ENCODE data around the gene PRRT2. TPM values are rescaled to one million over a fixed set of nuclear protein-coding genes. Genes with fewer than 3 reads are reported as not detected.
"Not testable (repeated sequence)": the region's sequence is repeated elsewhere in the genome, so short reads cannot be mapped to it uniquely, and the experiment has no call there.

Gene PRRT2
- total RNA-seq, 1 donor from 2014 or later, result 0.35 TPM

- DNase-seq (ENCODE audit: low read depth), result no peak
Observed at GRCh38 chr16:29826342-29826695, 14.3 kb downstream of the PRRT2 start.

GRCh38 chr16:29830774-29831173, 18.8 kb downstream of the PRRT2 start:
- DNase-seq (ENCODE audit: low read depth), result no peak
- H3K4me3 ChIP-seq (ENCODE audit: low read depth, low read length), result no peak overlapping the region
- TF ChIP-seq, protein P1, sequence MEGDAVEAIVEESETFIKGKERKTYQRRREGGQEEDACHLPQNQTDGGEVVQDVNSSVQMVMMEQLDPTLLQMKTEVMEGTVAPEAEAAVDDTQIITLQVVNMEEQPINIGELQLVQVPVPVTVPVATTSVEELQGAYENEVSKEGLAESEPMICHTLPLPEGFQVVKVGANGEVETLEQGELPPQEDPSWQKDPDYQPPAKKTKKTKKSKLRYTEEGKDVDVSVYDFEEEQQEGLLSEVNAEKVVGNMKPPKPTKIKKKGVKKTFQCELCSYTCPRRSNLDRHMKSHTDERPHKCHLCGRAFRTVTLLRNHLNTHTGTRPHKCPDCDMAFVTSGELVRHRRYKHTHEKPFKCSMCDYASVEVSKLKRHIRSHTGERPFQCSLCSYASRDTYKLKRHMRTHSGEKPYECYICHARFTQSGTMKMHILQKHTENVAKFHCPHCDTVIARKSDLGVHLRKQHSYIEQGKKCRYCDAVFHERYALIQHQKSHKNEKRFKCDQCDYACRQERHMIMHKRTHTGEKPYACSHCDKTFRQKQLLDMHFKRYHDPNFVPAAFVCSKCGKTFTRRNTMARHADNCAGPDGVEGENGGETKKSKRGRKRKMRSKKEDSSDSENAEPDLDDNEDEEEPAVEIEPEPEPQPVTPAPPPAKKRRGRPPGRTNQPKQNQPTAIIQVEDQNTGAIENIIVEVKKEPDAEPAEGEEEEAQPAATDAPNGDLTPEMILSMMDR (conservative IDR thresholded peaks at IDR 0.05; ENCODE audit: low read depth, low read length), result no peak

More at GRCh38 chr16:29826342-29826695, 14.3 kb downstream of the PRRT2 start:
- TF ChIP-seq, protein P1 (conservative IDR thresholded peaks at IDR 0.05; ENCODE audit: low read depth, low read length), result no peak
- no peak overlapping the region for H3K4me3 ChIP-seq (ENCODE audit: low read depth, low read length)

GRCh38 chr16:29831490-29831889, 19.5 kb downstream of the PRRT2 start:
- H3K4me3 ChIP-seq (ENCODE audit: low read depth, low read length), result no peak overlapping the region
- TF ChIP-seq, protein P1 (conservative IDR thresholded peaks at IDR 0.05; ENCODE audit: low read depth, low read length), result no peak
- DNase-seq (ENCODE audit: low read depth), result no peak

GRCh38 chr16:29833219-29833618, 21.2 kb downstream of the PRRT2 start:
- H3K4me3 ChIP-seq (ENCODE audit: low read depth, low read length); DNase-seq (ENCODE audit: low read depth): not testable (repeated sequence)

- DNase-seq (ENCODE audit: low read depth), result no peak
- no peak overlapping the region for H3K4me3 ChIP-seq (ENCODE audit: low read depth, low read length)
- TF ChIP-seq, protein P1 (conservative IDR thresholded peaks at IDR 0.05; ENCODE audit: low read depth, low read length), result no peak
Observed at GRCh38 chr16:29834079-29834478, 22.1 kb downstream of the PRRT2 start.

GRCh38 chr16:29835926-29836325, 23.9 kb downstream of the PRRT2 start:
- TF ChIP-seq, protein P1 (conservative IDR thresholded peaks at IDR 0.05; ENCODE audit: low read depth, low read length), result no peak
- H3K4me3 ChIP-seq (ENCODE audit: low read depth, low read length), result no peak overlapping the region
- no peak for DNase-seq (ENCODE audit: low read depth)

- no peak overlapping the region for H3K4me3 ChIP-seq (ENCODE audit: low read depth, low read length)
- DNase-seq (ENCODE audit: low read depth), result no peak
Observed at GRCh38 chr16:29836623-29837022, 24.6 kb downstream of the PRRT2 start.

More at GRCh38 chr16:29836623-29837022, 24.6 kb downstream of the PRRT2 start:
- TF ChIP-seq, protein P1 (conservative IDR thresholded peaks at IDR 0.05; ENCODE audit: low read depth, low read length), result no peak

Measured in epithelial cell of proximal tubule (primary cell).